Vagina (tissue), 2 donors: ENCODE measurements around the gene MTHFD2. TPM values are rescaled to one million over a fixed set of nuclear protein-coding genes. Genes with fewer than 3 reads are reported as not detected.

ENCODE experiments used
- DNase-seq, 2 donors: peaks; one replicate each; pipeline ENCODE4 v3.0.0-alpha.2; 2017; ENCODE audit errors: extremely low spot score in 2 of 2
- H3K27ac ChIP-seq: fragments of 200-600 bp; sonication (generic); one replicate; pipeline ENCODE4 v1.5.1; 2019
- H3K27me3 ChIP-seq: fragments of 200-600 bp; sonication (generic); one replicate; pipeline ENCODE4 v1.5.1; 2019
- H3K36me3 ChIP-seq, 2 donors: fragments of 200-600 bp; sonication (generic); one replicate each; pipeline ENCODE4 v1.5.1; 2017 to 2019
- H3K4me1 ChIP-seq: fragments of 200-600 bp; sonication (generic); one replicate; pipeline ENCODE4 v1.5.1; 2019
- H3K4me3 ChIP-seq, 2 donors: fragments of 200-600 bp; sonication (generic); 1 replicate in 1 of 2; 2 replicates in 1 of 2; pipeline ENCODE4 v1.5.1; 2016 to 2019
- H3K9me3 ChIP-seq: fragments of 200-600 bp; sonication (generic); one replicate; pipeline ENCODE4 v1.5.1; 2019
- POLR2A ChIP-seq, 2 donors: fragments of 450-650 bp; IDR thresholded peaks; one replicate each; pipeline ENCODE4 v1.6.1; 2017; ENCODE audit warnings: antibody characterized with exemption in 2 of 2, mild to moderate bottlenecking in 2 of 2, moderate library complexity in 2 of 2
- POLR2AphosphoS5 ChIP-seq, 2 donors: sonication (generic); formaldehyde crosslinking; IDR thresholded peaks; one replicate each; pipeline ENCODE4 v1.9.0; 2017; ENCODE audit warnings: antibody characterized with exemption in 2 of 2, mild to moderate bottlenecking in 2 of 2, low read depth in 1 of 2; ENCODE audit not compliant: insufficient read depth in 1 of 2
- intact Hi-C: fragments of 100-400 bp; cut with DNase I; formaldehyde crosslinking; loops from one replicate; pipeline ENCODE4 v1.15.1; 2023
- total RNA-seq: library from RNA; depleted of rRNA; stranded (reverse); fragments of >200 nt; gene quantifications from one replicate; pipeline ENCODE4 v1.2.3, GENCODE V29; 2016
- TF ChIP-seq, protein P1 (sequence below), 3 experiments: fragments of 450-650 bp in 2 of 3; fragments of 200-600 bp in 1 of 3; sonication (generic) in 1 of 3; IDR thresholded peaks; one replicate each; pipeline ENCODE4 v1.5.1; 2017 to 2019; ENCODE audit warnings: antibody characterized with exemption in 3 of 3, mild to moderate bottlenecking in 2 of 3, moderate library complexity in 2 of 3

Gene MTHFD2
- total RNA-seq, 1 donor from 2014 or later = 55.7 TPM

DNA sequence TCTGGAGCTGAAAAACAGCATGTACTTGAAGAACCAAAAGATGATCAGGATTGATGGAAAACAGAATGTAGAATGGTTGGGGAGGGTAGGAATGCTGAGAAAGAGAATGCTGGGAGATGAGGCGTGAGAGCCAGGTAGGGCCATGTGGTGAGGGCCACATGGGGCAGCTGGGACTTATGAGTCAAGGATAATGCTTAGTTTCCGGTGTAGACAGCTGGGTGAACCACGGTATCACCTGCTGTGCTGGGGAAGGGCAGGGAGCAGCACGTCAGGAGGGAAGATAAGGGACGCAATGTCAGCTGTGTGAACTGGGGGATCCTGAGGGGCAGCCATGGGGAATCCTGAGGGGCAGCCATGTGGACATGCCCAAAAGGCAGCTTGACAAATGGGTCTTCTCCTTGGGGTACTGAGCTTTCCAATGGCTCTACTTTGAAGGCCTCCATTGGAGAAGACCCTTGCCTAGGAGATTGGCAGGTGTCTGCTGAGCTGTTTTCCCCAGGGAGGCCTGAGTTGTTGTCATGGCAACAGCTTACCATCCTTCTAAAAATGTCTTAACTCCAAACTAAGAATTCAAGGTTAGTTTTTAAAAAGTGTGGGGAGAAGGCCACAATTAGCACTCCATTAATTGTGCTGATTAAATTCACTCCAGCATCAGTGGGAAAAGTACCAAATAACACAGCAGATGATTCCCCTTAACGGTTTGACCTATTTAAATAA is 51.1 kb downstream of the MTHFD2 start:
- H3K4me3 ChIP-seq = no peak overlapping the region
- intact Hi-C loops = no loop called here
- TF ChIP-seq, protein P1, sequence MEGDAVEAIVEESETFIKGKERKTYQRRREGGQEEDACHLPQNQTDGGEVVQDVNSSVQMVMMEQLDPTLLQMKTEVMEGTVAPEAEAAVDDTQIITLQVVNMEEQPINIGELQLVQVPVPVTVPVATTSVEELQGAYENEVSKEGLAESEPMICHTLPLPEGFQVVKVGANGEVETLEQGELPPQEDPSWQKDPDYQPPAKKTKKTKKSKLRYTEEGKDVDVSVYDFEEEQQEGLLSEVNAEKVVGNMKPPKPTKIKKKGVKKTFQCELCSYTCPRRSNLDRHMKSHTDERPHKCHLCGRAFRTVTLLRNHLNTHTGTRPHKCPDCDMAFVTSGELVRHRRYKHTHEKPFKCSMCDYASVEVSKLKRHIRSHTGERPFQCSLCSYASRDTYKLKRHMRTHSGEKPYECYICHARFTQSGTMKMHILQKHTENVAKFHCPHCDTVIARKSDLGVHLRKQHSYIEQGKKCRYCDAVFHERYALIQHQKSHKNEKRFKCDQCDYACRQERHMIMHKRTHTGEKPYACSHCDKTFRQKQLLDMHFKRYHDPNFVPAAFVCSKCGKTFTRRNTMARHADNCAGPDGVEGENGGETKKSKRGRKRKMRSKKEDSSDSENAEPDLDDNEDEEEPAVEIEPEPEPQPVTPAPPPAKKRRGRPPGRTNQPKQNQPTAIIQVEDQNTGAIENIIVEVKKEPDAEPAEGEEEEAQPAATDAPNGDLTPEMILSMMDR (IDR thresholded peaks at IDR 0.05) = no peak
- TF ChIP-seq POLR2A (IDR thresholded peaks at IDR 0.05) (no peak), POLR2AphosphoS5 (IDR thresholded peaks at IDR 0.05; ENCODE audit: insufficient read depth in 1 of 2, low read depth in 1 of 2) (no peak)
- H3K36me3 ChIP-seq = no peaks in the 10 kb centered on the region
- no peak overlapping the region for H3K27ac ChIP-seq
- no peak for DNase-seq
- no peaks in the 10 kb centered on the region for H3K4me1 ChIP-seq
- no peaks in the 10 kb centered on the region for H3K9me3 ChIP-seq
- no peaks in the 10 kb centered on the region for H3K27me3 ChIP-seq

DNA sequence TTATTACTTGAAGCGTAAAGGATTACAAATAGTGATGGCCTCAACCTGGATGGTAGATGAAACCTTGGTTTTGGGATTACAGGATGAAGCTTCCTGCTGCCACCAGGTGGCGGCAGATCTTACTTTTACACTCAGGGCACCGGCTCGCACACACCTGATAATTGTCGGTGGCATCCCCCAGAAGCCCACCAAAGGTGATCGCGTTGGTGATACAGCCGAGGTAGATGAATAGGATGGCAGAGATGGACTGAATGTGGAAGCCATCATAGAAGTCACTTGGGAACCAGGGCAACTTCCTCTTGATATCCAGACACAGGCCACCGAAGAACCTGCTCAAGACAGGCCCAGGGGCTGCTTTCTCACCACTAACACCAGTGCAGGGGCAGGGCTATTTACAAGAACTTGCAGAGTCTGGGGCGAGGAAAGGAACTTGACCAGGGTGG is 51.8 kb downstream of the MTHFD2 start:
- no peak for DNase-seq
- intact Hi-C loops = no loop called here
- Histone ChIP-seq H3K27ac (no peak overlapping the region), H3K9me3 (no peaks in the 10 kb centered on the region), H3K36me3 (no peaks in the 10 kb centered on the region), H3K4me1 (no peaks in the 10 kb centered on the region), H3K27me3 (no peaks in the 10 kb centered on the region), H3K4me3 (no peak overlapping the region)
- TF ChIP-seq POLR2AphosphoS5 (IDR thresholded peaks at IDR 0.05; ENCODE audit: insufficient read depth in 1 of 2, low read depth in 1 of 2) = no peak
- no peak for TF ChIP-seq POLR2A (IDR thresholded peaks at IDR 0.05)
- TF ChIP-seq, protein P1 (IDR thresholded peaks at IDR 0.05) = peak; percentile 17 to 67 (median 52)

DNA sequence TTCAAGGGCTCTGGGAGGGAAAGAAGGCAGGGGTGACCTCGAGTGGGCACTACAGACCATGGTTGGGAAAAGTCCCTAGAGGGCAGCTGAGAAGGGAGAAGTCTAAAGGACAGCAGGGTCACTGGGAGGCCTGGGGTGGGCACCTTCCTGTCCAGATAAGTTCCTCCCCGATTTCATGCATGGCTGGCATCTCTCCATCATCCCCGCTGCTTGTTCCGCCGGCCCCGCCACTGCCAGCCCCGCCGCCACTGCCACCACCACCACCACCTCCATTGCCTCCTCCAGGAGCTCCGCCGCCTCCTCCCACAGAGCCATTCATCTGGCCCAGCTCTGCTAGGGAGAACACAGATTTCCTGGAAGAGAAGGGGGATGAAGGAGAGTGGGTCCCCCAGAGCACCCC is 53.6 kb downstream of the MTHFD2 start:
- no peaks in the 10 kb centered on the region for H3K9me3 ChIP-seq
- no peak overlapping the region for H3K27ac ChIP-seq
- H3K27me3 ChIP-seq = no peaks in the 10 kb centered on the region
- intact Hi-C loops = no loop called here
- TF ChIP-seq, protein P1 (IDR thresholded peaks at IDR 0.05) = no peak
- TF ChIP-seq POLR2AphosphoS5 (IDR thresholded peaks at IDR 0.05; ENCODE audit: insufficient read depth in 1 of 2, low read depth in 1 of 2) (no peak), POLR2A (IDR thresholded peaks at IDR 0.05) (no peak)
- no peak overlapping the region for H3K4me3 ChIP-seq
- H3K4me1 ChIP-seq = no peaks in the 10 kb centered on the region
- DNase-seq = no peak
- H3K36me3 ChIP-seq = no peaks in the 10 kb centered on the region

DNA sequence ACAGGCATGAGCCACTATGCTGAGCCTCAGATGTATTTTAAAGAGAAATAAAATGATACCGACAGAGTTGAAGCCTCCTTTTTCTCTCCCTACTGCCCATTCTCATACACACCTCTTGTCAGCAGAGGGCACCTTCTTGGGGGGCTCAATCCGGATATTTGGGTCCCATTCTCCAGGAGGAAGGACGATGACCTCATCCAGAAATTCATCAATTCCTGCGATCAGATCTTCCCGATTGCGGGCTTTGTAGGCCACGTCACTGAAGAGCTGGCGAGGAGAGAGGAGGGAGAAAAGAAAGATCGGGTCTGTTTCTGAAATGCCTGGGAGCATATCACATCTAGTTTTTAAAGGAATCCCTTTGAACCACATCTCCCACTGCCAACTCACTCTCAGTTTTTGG is 54.4 kb downstream of the MTHFD2 start:
- intact Hi-C loops = no loop called here
- no peak for TF ChIP-seq POLR2AphosphoS5 (IDR thresholded peaks at IDR 0.05; ENCODE audit: insufficient read depth in 1 of 2, low read depth in 1 of 2)

DNA sequence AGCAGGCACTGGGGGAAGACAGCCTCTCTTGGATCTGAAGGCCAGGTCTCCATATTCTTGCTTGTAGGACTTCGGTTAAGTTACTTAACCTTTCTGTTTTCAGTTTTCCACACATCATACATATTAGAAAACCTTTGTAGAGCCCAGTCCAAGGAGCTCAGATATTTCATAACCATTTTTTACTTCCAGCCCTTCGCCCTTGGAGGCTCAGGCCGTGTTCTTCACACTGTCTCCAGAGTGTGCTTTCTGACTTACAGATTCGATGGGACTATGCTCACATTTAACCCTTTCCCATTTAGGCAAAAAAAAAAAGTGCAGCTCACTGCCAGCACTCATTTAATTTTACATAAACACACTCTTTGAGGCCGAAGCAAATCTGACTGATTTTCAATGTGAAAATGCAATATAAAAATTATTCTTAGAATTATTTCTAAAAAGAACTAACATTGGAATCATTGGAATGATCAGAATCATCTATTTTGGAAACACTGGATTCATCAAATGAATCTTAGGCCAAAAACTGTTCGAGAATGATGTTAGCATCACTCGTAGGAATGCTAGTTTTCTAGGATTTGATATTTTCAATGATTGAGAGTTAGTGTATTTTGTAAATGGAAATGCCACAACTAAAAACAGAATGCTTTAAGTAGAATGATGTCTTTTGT is 55.0 kb downstream of the MTHFD2 start:
- Histone ChIP-seq H3K27ac (no peak overlapping the region), H3K36me3 (no peaks in the 10 kb centered on the region), H3K9me3 (no peaks in the 10 kb centered on the region), H3K4me3 (no peak overlapping the region), H3K4me1 (no peaks in the 10 kb centered on the region), H3K27me3 (no peaks in the 10 kb centered on the region)
- no peak for TF ChIP-seq POLR2AphosphoS5 (IDR thresholded peaks at IDR 0.05; ENCODE audit: insufficient read depth in 1 of 2, low read depth in 1 of 2)
- no peak for TF ChIP-seq POLR2A (IDR thresholded peaks at IDR 0.05)
- TF ChIP-seq, protein P1 (IDR thresholded peaks at IDR 0.05) = no peak
- no peak for DNase-seq
- intact Hi-C loops = no loop called here

More for the DNA sequence above, 54.4 kb downstream of the MTHFD2 start:
- Histone ChIP-seq H3K9me3 (no peaks in the 10 kb centered on the region), H3K4me1 (no peaks in the 10 kb centered on the region), H3K4me3 (no peak overlapping the region), H3K36me3 (no peaks in the 10 kb centered on the region), H3K27me3 (no peaks in the 10 kb centered on the region), H3K27ac (no peak overlapping the region)
- no peak for DNase-seq
